ENCODE results near the gene COMMD9. TPM values are rescaled to one million over a fixed set of nuclear protein-coding genes. Genes with fewer than 3 reads are reported as not detected.

The COMMD9 gene
- total and polyA plus RNA-seq, 2 of the 4 experiments (the other 2 are of a cell fraction): 50.7 to 58.3 TPM

DNA sequence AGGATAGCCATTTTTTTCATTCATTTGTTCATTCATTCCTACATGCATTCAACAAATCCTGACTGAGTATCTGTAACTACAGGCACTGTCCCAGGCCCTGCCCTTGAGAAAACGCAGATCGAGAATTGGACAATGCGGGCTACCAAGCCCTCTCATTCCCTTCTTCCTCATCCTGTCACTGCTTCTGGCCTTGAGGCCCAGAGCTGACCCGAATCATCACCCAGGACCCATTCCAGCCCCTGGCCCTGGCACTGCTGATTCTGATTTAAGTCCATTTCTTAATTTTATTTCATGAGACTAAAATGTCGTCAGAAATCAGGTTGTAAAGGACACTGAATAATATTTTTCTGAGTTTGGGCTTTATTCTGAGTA, 24.3 kb downstream of the COMMD9 start:
- H2BK15ac ChIP-seq (ENCODE audit: low read depth, low read length): no peak overlapping the region
- H3K14ac ChIP-seq (replicated peaks; ENCODE audit: low read depth, low read length): no peak overlapping the region
- H4K91ac ChIP-seq (ENCODE audit: insufficient read depth, low read depth, low read length): no peak overlapping the region
- H3K4me1 ChIP-seq (ENCODE audit: control insufficient read depth, insufficient read depth, low read length): no peaks in the 10 kb centered on the region
- no peaks in the 10 kb centered on the region for H3K9me3 ChIP-seq (ENCODE audit: control insufficient read depth, insufficient read depth, low read length)
- H4K20me1 ChIP-seq (ENCODE audit: insufficient read depth, low read length): peaks cover 5% of the 10 kb centered on the region; the same call in 1 of the 2 replicates
- H2BK120ac ChIP-seq (ENCODE audit: low read depth, low read length): no peak overlapping the region
- no peak for DNase-seq
- no TSS peak for BruUV-seq (replicated peaks)
- H4K8ac ChIP-seq (ENCODE audit: low read depth in 2 of 2, low read length in 2 of 2): no peak overlapping the region
- TF ChIP-seq POLR2A (IDR thresholded peaks at IDR 0.05; ENCODE audit: low read depth, low read length): no peak
- TF ChIP-seq, protein P1, sequence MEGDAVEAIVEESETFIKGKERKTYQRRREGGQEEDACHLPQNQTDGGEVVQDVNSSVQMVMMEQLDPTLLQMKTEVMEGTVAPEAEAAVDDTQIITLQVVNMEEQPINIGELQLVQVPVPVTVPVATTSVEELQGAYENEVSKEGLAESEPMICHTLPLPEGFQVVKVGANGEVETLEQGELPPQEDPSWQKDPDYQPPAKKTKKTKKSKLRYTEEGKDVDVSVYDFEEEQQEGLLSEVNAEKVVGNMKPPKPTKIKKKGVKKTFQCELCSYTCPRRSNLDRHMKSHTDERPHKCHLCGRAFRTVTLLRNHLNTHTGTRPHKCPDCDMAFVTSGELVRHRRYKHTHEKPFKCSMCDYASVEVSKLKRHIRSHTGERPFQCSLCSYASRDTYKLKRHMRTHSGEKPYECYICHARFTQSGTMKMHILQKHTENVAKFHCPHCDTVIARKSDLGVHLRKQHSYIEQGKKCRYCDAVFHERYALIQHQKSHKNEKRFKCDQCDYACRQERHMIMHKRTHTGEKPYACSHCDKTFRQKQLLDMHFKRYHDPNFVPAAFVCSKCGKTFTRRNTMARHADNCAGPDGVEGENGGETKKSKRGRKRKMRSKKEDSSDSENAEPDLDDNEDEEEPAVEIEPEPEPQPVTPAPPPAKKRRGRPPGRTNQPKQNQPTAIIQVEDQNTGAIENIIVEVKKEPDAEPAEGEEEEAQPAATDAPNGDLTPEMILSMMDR (conservative IDR thresholded peaks at IDR 0.05; ENCODE audit: low read depth, low read length): no peak
- no peak for TF ChIP-seq MAZ (IDR thresholded peaks at IDR 0.05; ENCODE audit: borderline replicate concordance, low read depth, low read length)
- no peak for TF ChIP-seq NFE2L2 (IDR thresholded peaks at IDR 0.05; ENCODE audit: low read depth, low read length)
- no peak for TF ChIP-seq MAFK (IDR thresholded peaks at IDR 0.05; ENCODE audit: low read depth, low read length)
- no peak for TF ChIP-seq MXI1 (IDR thresholded peaks at IDR 0.05; ENCODE audit: borderline replicate concordance, low read depth, low read length)
- no peak for TF ChIP-seq CHD1 (IDR thresholded peaks at IDR 0.05; ENCODE audit: low read depth, low read length)
- no peak for TF ChIP-seq CEBPB (IDR thresholded peaks at IDR 0.05; ENCODE audit: low read depth, low read length)
- TF ChIP-seq BHLHE40 (IDR thresholded peaks at IDR 0.05; ENCODE audit: low read depth, low read length): no peak
- no peak for TF ChIP-seq FOS (IDR thresholded peaks at IDR 0.05; ENCODE audit: low read depth, low read length)
- no peak for TF ChIP-seq RAD21 (IDR thresholded peaks at IDR 0.05; ENCODE audit: low read length)
- TF ChIP-seq RCOR1 (IDR thresholded peaks at IDR 0.05; ENCODE audit: insufficient replicate concordance, low read length): no peak
- TF ChIP-seq SMC3 (IDR thresholded peaks at IDR 0.05; ENCODE audit: low read depth, low read length): no peak
- TF ChIP-seq RFX5 (IDR thresholded peaks at IDR 0.05; ENCODE audit: low read depth, low read length): no peak
- TF ChIP-seq, protein P2, sequence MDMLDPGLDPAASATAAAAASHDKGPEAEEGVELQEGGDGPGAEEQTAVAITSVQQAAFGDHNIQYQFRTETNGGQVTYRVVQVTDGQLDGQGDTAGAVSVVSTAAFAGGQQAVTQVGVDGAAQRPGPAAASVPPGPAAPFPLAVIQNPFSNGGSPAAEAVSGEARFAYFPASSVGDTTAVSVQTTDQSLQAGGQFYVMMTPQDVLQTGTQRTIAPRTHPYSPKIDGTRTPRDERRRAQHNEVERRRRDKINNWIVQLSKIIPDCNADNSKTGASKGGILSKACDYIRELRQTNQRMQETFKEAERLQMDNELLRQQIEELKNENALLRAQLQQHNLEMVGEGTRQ (IDR thresholded peaks at IDR 0.05; ENCODE audit: low read depth, low read length): no peak
- TF ChIP-seq, protein P3, sequence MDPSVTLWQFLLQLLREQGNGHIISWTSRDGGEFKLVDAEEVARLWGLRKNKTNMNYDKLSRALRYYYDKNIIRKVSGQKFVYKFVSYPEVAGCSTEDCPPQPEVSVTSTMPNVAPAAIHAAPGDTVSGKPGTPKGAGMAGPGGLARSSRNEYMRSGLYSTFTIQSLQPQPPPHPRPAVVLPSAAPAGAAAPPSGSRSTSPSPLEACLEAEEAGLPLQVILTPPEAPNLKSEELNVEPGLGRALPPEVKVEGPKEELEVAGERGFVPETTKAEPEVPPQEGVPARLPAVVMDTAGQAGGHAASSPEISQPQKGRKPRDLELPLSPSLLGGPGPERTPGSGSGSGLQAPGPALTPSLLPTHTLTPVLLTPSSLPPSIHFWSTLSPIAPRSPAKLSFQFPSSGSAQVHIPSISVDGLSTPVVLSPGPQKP (IDR thresholded peaks at IDR 0.05; ENCODE audit: borderline replicate concordance, low read depth, low read length): no peak
- WGBS, 2 experiments (ENCODE audit: extremely low coverage in 2 of 2, insufficient read length in 1 of 2): 100% methylated on average over 3 of the region's 5 CpGs; no CpG with 5 or more reads in 1 of the 2 experiments
- H4K5ac ChIP-seq (ENCODE audit: low read depth, low read length): no peak overlapping the region
- CTCF ChIA-PET: interaction anchor here (1.5 to 2.7 kb wide), 3 partner anchors 223 to 443 kb away, joined by 4 to 13 read pairs (median 9); no protein-coding TSS in a partner anchor
- POLR2A ChIA-PET (ENCODE audit: unreplicated experiment): no interaction called here
- no peak overlapping the region for H3K56ac ChIP-seq (ENCODE audit: extremely low read depth, insufficient read depth, low read length)
- in situ Hi-C loops (cut with MboI; ENCODE audit: low sequenced_read_pairs) (loop anchor here (5.0 to 10.0 kb wide), 4 partner anchors 230 to 780 kb away; partner anchors contain the start of gene FJX1), dilution Hi-C loops (cut with HindIII; ENCODE audit: low sequenced_read_pairs, unreplicated experiment) (no loop called here), intact Hi-C loops (cut with micrococcal nuclease) (loop anchor here (10.0 kb wide), 1 partner anchor 320 kb away; the partner anchor contains the start of gene LDLRAD3)
- H2BK5ac ChIP-seq (ENCODE audit: low read depth, low read length, poor library complexity, severe bottlenecking): no peak overlapping the region
- peaks cover 32% of the 10 kb centered on the region for H3K27me3 ChIP-seq (ENCODE audit: control insufficient read depth, insufficient read depth, low read length)
- H3K4me3 ChIP-seq (ENCODE audit: insufficient read depth, low read depth, low read length): no peak overlapping the region
- H3K36me3 ChIP-seq (ENCODE audit: control insufficient read depth, insufficient read depth, low read length): 0 out of 2 replicates have a peak, but pooled peaks cover 2% of the 10 kb centered on the region
- H3K4ac ChIP-seq (ENCODE audit: low read depth, low read length): no peak overlapping the region; the same call in 1 of the 2 replicates
- H3K4me2 ChIP-seq (ENCODE audit: low read depth, low read length): no peak overlapping the region
- H3K9me1 ChIP-seq (ENCODE audit: insufficient read depth, low read length): no peaks in the 10 kb centered on the region
- H3K18ac ChIP-seq (ENCODE audit: low read depth, low read length): no peak overlapping the region
- no peak overlapping the region for H2AFZ ChIP-seq (replicated peaks; ENCODE audit: low read length, poor library complexity)
- H2AK5ac ChIP-seq (ENCODE audit: low read depth, low read length): 0 out of 2 replicates have a peak overlapping the region, but pooled peaks have one; percentile 18
- H3K9ac ChIP-seq (ENCODE audit: low read depth, low read length): no peak overlapping the region
- H2BK20ac ChIP-seq (ENCODE audit: low read depth, low read length): no peak overlapping the region
- H3K79me1 ChIP-seq (ENCODE audit: low read depth in 1 of 2, low read length in 2 of 2): no peaks in the 10 kb centered on the region
- no peak overlapping the region; the same call in 1 of the 2 replicates for H3K23ac ChIP-seq (ENCODE audit: low read depth, low read length)
- ATAC-seq (ENCODE audit: low read depth): no peak
- H3K27ac ChIP-seq (ENCODE audit: insufficient read depth, low read length): no peak overlapping the region
- H2AK9ac ChIP-seq (replicated peaks; ENCODE audit: low read depth, low read length, poor library complexity): no peak overlapping the region
